ENCODE measurements around the gene WDR55. TPM values are rescaled to one million over a fixed set of nuclear protein-coding genes. Genes with fewer than 3 reads are reported as not detected.
"Not testable (repeated sequence)": the region's sequence is repeated elsewhere in the genome, so short reads cannot be mapped to it uniquely, and the experiment has no call there.

The WDR55 gene
- total RNA-seq, 1 donor from 2014 or later, result 28.5 TPM

DNA sequence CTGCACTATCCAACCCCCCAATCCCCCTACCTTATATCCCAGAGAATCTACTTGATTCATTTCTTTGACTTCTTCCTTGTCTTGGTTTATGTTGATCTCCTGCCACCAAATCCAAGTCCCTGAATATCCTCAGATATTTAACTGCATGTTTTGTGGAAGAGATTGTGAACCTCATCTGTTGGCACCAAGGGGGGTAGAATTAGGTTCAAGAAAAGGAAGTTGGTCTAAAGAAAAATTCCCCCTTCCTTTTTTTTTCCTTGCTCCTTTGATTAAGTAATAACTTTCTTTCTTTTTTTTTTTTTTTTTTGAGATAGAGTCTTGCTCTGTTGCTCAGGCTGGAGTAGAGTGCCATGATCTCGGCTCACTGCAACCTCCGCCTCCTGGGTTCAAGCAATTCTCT is 31.2 kb upstream of the WDR55 start:
- peaks cover 3% of the 10 kb centered on the region for H3K4me1 Mint-ChIP-seq (ENCODE audit: unreplicated experiment)
- H3K9me3 Mint-ChIP-seq (ENCODE audit: unreplicated experiment), result peaks cover 8% of the 10 kb centered on the region
- H3K36me3 Mint-ChIP-seq (ENCODE audit: low read depth, unreplicated experiment), result peaks cover 10% of the 10 kb centered on the region
- H3K4me3 Mint-ChIP-seq (ENCODE audit: unreplicated experiment), result no peak overlapping the region
- H3K27me3 Mint-ChIP-seq (ENCODE audit: unreplicated experiment), result peaks cover 4% of the 10 kb centered on the region
- H3K27ac Mint-ChIP-seq (ENCODE audit: unreplicated experiment), result peak overlapping the region; percentile 52
- no peak for DNase-seq (ENCODE audit: low spot score)
- TF ChIP-seq, protein P1, sequence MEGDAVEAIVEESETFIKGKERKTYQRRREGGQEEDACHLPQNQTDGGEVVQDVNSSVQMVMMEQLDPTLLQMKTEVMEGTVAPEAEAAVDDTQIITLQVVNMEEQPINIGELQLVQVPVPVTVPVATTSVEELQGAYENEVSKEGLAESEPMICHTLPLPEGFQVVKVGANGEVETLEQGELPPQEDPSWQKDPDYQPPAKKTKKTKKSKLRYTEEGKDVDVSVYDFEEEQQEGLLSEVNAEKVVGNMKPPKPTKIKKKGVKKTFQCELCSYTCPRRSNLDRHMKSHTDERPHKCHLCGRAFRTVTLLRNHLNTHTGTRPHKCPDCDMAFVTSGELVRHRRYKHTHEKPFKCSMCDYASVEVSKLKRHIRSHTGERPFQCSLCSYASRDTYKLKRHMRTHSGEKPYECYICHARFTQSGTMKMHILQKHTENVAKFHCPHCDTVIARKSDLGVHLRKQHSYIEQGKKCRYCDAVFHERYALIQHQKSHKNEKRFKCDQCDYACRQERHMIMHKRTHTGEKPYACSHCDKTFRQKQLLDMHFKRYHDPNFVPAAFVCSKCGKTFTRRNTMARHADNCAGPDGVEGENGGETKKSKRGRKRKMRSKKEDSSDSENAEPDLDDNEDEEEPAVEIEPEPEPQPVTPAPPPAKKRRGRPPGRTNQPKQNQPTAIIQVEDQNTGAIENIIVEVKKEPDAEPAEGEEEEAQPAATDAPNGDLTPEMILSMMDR (IDR thresholded peaks at IDR 0.05; ENCODE audit: unreplicated experiment), result no peak

- no peak for DNase-seq (ENCODE audit: low spot score)
- H3K36me3 Mint-ChIP-seq (ENCODE audit: low read depth, unreplicated experiment), result peaks cover 14% of the 10 kb centered on the region
- H3K9me3 Mint-ChIP-seq (ENCODE audit: unreplicated experiment), result peaks cover 8% of the 10 kb centered on the region
- H3K27ac Mint-ChIP-seq (ENCODE audit: unreplicated experiment), result no peak overlapping the region
- TF ChIP-seq, protein P1 (IDR thresholded peaks at IDR 0.05; ENCODE audit: unreplicated experiment), result no peak
- no peak overlapping the region for H3K4me3 Mint-ChIP-seq (ENCODE audit: unreplicated experiment)
- peaks cover 7% of the 10 kb centered on the region for H3K27me3 Mint-ChIP-seq (ENCODE audit: unreplicated experiment)
- H3K4me1 Mint-ChIP-seq (ENCODE audit: unreplicated experiment), result peaks cover 8% of the 10 kb centered on the region
Observed at GRCh38 chr5:140634103-140634502, 30.6 kb upstream of the WDR55 start.

DNA sequence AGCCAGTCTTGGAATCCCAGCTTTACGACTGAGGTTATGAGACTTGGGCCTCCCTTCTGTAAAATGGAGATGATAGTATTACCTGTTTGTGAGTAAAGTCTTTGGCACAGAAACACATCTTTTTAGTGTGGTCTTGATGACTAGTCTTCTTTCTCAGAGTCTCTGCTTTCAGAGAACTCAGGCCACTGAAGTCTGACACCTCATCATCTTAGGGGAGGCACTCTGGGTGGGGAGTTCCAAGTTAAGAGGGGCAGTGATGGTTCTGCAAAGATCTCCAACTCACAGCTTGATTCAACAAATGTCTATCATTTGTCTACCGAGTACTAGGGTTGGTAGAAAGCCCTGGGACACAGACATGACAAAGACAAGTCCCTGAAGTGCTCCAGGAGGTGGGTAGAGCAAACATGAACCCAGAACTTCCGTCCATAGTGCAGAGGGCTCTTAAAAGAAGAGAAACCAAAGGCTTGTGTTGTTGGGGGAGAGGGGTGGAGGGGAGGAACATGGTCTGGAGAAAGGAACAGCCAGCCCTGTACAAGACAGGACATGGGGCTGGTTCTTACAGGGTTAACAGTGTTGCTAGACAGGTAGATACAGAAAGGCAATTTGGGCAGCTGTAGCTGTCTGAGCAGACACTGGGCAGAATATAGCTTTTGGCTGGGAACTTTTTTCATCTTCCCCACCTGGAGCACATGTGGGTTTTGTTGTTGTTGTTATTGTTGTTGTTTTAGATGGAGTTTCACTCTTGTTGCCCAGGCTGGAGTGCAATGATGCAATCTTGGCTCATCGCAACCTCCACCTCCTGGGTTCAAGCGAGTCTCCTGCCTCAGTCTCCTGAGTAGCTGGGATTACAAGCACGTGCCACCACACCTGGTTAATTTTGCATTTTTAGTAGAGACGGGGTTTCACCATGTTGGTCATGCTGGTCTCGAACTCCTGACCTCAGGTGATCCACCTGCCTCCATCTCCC is 29.1 kb upstream of the WDR55 start:
- peaks cover 7% of the 10 kb centered on the region for H3K9me3 Mint-ChIP-seq (ENCODE audit: unreplicated experiment)
- H3K27ac Mint-ChIP-seq (ENCODE audit: unreplicated experiment), result no peak overlapping the region
- H3K4me3 Mint-ChIP-seq (ENCODE audit: unreplicated experiment), result no peak overlapping the region
- peaks cover 11% of the 10 kb centered on the region for H3K27me3 Mint-ChIP-seq (ENCODE audit: unreplicated experiment)
- peaks cover 16% of the 10 kb centered on the region for H3K4me1 Mint-ChIP-seq (ENCODE audit: unreplicated experiment)
- TF ChIP-seq, protein P1 (IDR thresholded peaks at IDR 0.05; ENCODE audit: unreplicated experiment), result no peak
- no peak for DNase-seq (ENCODE audit: low spot score)
- H3K36me3 Mint-ChIP-seq (ENCODE audit: low read depth, unreplicated experiment), result peaks cover 19% of the 10 kb centered on the region

DNA sequence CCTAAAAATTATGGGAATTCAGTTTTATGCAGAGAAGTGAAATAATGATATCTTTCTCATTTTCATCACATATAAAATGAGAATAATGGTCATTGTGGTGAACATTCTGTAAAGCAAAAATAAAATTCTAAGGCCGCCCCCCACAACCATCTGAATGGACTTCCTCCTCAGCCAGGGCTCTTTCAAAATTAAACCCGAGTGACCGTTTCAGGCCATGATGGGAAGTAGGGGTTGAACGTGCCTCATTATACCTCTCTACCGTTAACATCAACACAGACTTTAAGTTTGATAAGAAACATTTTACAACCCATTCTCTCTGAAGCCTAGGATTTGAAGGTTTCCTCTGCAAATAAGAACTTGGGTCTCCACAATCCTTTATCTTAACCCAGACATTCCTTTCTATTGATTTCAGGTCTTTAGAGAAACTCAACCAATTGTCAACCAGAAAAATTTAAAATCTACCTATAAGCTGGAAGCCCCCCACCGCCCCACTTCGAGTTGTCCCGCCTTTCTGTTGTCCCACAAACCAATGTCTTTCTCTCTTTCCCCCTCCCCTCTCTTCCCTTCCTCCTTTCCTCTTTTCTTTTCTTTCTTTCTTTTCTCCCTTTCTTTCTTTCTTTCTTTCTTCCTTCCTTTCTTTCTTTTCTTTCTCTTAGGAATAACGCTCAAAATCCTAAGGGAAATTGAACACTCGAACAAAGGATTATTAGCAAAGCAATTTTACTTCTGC is 27.2 kb upstream of the WDR55 start:
- Mint-ChIP-seq H3K4me1 (ENCODE audit: unreplicated experiment) (peaks cover 23% of the 10 kb centered on the region), H3K36me3 (ENCODE audit: low read depth, unreplicated experiment) (peaks cover 20% of the 10 kb centered on the region), H3K27me3 (ENCODE audit: unreplicated experiment) (peaks cover 11% of the 10 kb centered on the region), H3K27ac (ENCODE audit: unreplicated experiment) (no peak overlapping the region), H3K9me3 (ENCODE audit: unreplicated experiment) (no peaks in the 10 kb centered on the region), H3K4me3 (ENCODE audit: unreplicated experiment) (no peak overlapping the region)
- DNase-seq (ENCODE audit: low spot score), result no peak
- TF ChIP-seq, protein P1 (IDR thresholded peaks at IDR 0.05; ENCODE audit: unreplicated experiment), result no peak

DNA sequence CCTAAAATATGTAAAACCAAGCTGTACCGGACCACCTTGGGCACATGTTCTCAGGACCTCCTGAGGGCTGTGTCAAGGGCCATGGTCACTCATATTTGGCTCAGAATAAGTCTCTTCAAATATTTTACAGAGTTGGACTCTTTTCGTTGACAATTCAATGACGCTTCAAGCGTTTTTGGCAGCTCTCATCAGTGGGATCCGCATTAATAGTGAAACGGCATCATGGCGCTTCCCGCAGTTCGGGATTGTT is 25.9 kb upstream of the WDR55 start:
- not testable (repeated sequence) for H3K9me3 Mint-ChIP-seq (ENCODE audit: unreplicated experiment); DNase-seq (ENCODE audit: low spot score)
- H3K36me3 Mint-ChIP-seq (ENCODE audit: low read depth, unreplicated experiment), result peaks cover 24% of the 10 kb centered on the region
- peak overlapping the region; percentile 78 for H3K27ac Mint-ChIP-seq (ENCODE audit: unreplicated experiment)
- H3K4me3 Mint-ChIP-seq (ENCODE audit: unreplicated experiment), result peak overlapping the region; percentile 90
- peaks cover 11% of the 10 kb centered on the region for H3K27me3 Mint-ChIP-seq (ENCODE audit: unreplicated experiment)
- peaks cover 23% of the 10 kb centered on the region for H3K4me1 Mint-ChIP-seq (ENCODE audit: unreplicated experiment)
